ENCODE data around the gene SMPDL3B.

SMPDL3B gene

GRCh38 chr1:27940870-27941560 is 6.2 kb downstream of the SMPDL3B start:
- no peak for DNase-seq

GRCh38 chr1:27941671-27942540 is 7.1 kb downstream of the SMPDL3B start:
- DNase-seq = peak; percentile 19

- DNase-seq = no peak
Measured at GRCh38 chr1:27945020-27945419, 10.2 kb downstream of the SMPDL3B start.

GRCh38 chr1:27949027-27949426 is 14.2 kb downstream of the SMPDL3B start:
- no peak for DNase-seq

- DNase-seq = no peak
Measured at GRCh38 chr1:27951396-27951795, 16.6 kb downstream of the SMPDL3B start.

- DNase-seq = no peak
Measured at GRCh38 chr1:27952147-27952546, 17.3 kb downstream of the SMPDL3B start.

- no peak for DNase-seq
Measured at GRCh38 chr1:27954186-27954585, 19.4 kb downstream of the SMPDL3B start.

GRCh38 chr1:27955076-27955475 is 20.3 kb downstream of the SMPDL3B start:
- DNase-seq = no peak

- DNase-seq = no peak
Measured at GRCh38 chr1:27956761-27957160, 22.0 kb downstream of the SMPDL3B start.

- no peak for DNase-seq
Measured at GRCh38 chr1:27957655-27958054, 22.9 kb downstream of the SMPDL3B start.

GRCh38 chr1:27958513-27958912 is 23.7 kb downstream of the SMPDL3B start:
- no peak for DNase-seq

GRCh38 chr1:27959792-27960603 is 25.2 kb downstream of the SMPDL3B start, which contains the start of gene XKR8:
Gene XKR8, plus strand, starts transcription at chr1:27959973. Its CDS starts 97 bp downstream, at chr1:27960070.
- DNase-seq = peak; percentile 80

GRCh38 chr1:27960762-27961645 is 26.2 kb downstream of the SMPDL3B start:
- no peak for DNase-seq

- no peak for DNase-seq
Measured at GRCh38 chr1:27961646-27962221, 26.9 kb downstream of the SMPDL3B start.

GRCh38 chr1:27963393-27963792 is 28.6 kb downstream of the SMPDL3B start:
- DNase-seq = no peak

GRCh38 chr1:27966402-27967105 is 31.8 kb downstream of the SMPDL3B start:
- no peak for DNase-seq

GRCh38 chr1:27967106-27967883 is 32.5 kb downstream of the SMPDL3B start:
- DNase-seq = no peak

- no peak for DNase-seq
Measured at GRCh38 chr1:27967884-27968466, 33.2 kb downstream of the SMPDL3B start.

GRCh38 chr1:27968692-27969091 is 33.9 kb downstream of the SMPDL3B start:
- DNase-seq = peak; percentile 56

- no peak for DNase-seq
Measured at GRCh38 chr1:27970401-27970800, 35.6 kb downstream of the SMPDL3B start.
